ENCODE measurements around the gene ELOVL5. TPM values are rescaled to one million over a fixed set of nuclear protein-coding genes. Genes with fewer than 3 reads are reported as not detected.

ELOVL5 gene
- total and polyA plus RNA-seq, 4 donors: 22.1 to 77.8 (median 57.8) TPM

DNA sequence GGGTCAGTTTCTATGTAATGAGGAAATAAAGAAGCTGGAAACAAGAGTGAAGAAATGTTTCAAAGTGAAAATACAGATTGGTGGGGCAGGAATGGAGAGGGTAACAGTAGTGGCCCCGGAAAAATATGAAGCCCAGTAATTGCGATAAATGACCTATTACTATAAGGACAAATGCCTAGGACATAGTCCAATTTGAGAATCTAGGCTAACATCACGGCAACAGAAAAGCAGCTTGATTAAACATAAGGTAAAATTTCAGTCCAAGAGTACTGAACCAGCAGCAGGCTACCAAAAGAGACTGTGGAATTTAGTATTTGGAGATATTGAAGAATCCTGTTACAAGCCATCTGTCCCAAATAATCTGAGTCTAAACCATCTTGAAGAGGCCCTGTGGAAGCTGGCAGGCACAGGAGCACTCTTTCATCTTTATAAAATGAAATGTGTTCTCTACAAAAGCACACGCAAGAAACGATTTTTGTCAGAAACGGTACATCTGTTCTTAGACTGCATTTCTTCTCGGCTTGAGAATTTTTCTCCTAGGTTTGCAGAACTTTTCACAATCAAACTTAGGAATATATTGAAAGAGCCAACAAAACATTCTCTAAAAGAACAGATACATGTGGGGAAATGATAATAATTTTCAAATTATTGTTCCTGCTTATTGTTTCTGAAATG is 49.3 kb downstream of the ELOVL5 start:
- peaks cover 0 to 1% (median 0%) of the 10 kb centered on the region in 4 donors for H3K36me3 ChIP-seq (ENCODE audit: control insufficient read depth in 4 of 4, insufficient read depth in 3 of 4, low read depth in 1 of 4, low read length in 3 of 4)
- peak overlapping the region in 1 of 2 donors; percentile 60 for H3K9ac ChIP-seq (ENCODE audit: low read depth in 1 of 2, low read length in 2 of 2)
- no peak overlapping the region for H3K4me3 ChIP-seq (ENCODE audit: low read depth in 1 of 3, low read length in 3 of 3)
- WGBS: 50% methylated on average over 7 of the region's 7 CpGs
- H3K27ac ChIP-seq (ENCODE audit: low read depth in 1 of 2, low read length in 2 of 2): peak overlapping the region; percentile 32 to 58
- TF ChIP-seq, protein P1, sequence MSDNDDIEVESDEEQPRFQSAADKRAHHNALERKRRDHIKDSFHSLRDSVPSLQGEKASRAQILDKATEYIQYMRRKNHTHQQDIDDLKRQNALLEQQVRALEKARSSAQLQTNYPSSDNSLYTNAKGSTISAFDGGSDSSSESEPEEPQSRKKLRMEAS (IDR thresholded peaks at IDR 0.05): no peak
- TF ChIP-seq YY1 (IDR thresholded peaks at IDR 0.05): peak; percentile 27
- TF ChIP-seq, protein P2, sequence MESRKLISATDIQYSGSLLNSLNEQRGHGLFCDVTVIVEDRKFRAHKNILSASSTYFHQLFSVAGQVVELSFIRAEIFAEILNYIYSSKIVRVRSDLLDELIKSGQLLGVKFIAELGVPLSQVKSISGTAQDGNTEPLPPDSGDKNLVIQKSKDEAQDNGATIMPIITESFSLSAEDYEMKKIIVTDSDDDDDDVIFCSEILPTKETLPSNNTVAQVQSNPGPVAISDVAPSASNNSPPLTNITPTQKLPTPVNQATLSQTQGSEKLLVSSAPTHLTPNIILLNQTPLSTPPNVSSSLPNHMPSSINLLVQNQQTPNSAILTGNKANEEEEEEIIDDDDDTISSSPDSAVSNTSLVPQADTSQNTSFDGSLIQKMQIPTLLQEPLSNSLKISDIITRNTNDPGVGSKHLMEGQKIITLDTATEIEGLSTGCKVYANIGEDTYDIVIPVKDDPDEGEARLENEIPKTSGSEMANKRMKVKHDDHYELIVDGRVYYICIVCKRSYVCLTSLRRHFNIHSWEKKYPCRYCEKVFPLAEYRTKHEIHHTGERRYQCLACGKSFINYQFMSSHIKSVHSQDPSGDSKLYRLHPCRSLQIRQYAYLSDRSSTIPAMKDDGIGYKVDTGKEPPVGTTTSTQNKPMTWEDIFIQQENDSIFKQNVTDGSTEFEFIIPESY (IDR thresholded peaks at IDR 0.05): no peak
- TF ChIP-seq JUND (IDR thresholded peaks at IDR 0.05): peak in 1 of 2 donors; percentile 28
- peak; percentile 73 to 77 for TF ChIP-seq RXRA (IDR thresholded peaks at IDR 0.05)
- TF ChIP-seq FOXA2 (IDR thresholded peaks at IDR 0.05): no peak
- TF ChIP-seq HNF4G (IDR thresholded peaks at IDR 0.05): peak; percentile 62
- peak in 1 of 2 donors; percentile 15 for TF ChIP-seq RAD21 (IDR thresholded peaks at IDR 0.05)
- TF ChIP-seq SP1 (IDR thresholded peaks at IDR 0.05): peak; percentile 58
- TF ChIP-seq HNF4A (conservative IDR thresholded peaks at IDR 0.05): peak; percentile 90
- peaks cover 19 to 84% (median 80%) of the 10 kb centered on the region in 4 donors for H3K4me1 ChIP-seq (ENCODE audit: control insufficient read depth in 4 of 4, insufficient read depth in 4 of 4, low read length in 3 of 4)
- H3K9me3 ChIP-seq (ENCODE audit: control insufficient read depth in 4 of 4, low read length in 3 of 4): no peaks in the 10 kb centered on the region
- DNase-seq (ENCODE audit: low spot score): no peak
- H3K27me3 ChIP-seq (ENCODE audit: control insufficient read depth in 4 of 4, insufficient read depth in 4 of 4, low read length in 3 of 4): no peaks in the 10 kb centered on the region

DNA sequence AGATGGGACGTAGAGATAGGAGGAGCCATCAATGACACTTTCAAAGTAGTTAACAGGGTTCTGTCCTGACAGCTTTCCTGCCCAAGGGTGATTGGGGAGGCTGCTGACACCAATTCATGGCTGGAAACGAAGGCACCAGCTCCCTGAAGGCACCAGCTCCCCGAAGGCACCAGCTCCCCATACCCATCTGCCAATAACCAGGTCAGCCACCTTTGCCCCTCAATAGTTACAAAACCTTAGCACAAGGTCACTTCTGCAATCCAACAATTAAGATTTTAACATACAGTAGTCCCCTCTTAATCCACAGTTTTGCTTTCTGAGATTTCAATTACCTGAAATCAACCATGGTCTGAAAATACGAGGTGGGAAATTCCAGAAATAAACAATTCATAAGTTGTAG is 51.7 kb downstream of the ELOVL5 start:
- H3K4me1 ChIP-seq (ENCODE audit: control insufficient read depth in 4 of 4, insufficient read depth in 4 of 4, low read length in 3 of 4): peaks cover 17 to 62% (median 59%) of the 10 kb centered on the region in 4 donors
- H3K9me3 ChIP-seq (ENCODE audit: control insufficient read depth in 4 of 4, low read length in 3 of 4): no peaks in the 10 kb centered on the region
- DNase-seq (ENCODE audit: low spot score): no peak
- 45% methylated on average over 4 of the region's 4 CpGs for WGBS
- no peak overlapping the region for H3K4me3 ChIP-seq (ENCODE audit: low read depth in 1 of 3, low read length in 3 of 3)
- H3K27ac ChIP-seq (ENCODE audit: low read depth in 1 of 2, low read length in 2 of 2): peak overlapping the region; percentile 57 to 68
- no peaks in the 10 kb centered on the region for H3K27me3 ChIP-seq (ENCODE audit: control insufficient read depth in 4 of 4, insufficient read depth in 4 of 4, low read length in 3 of 4)
- TF ChIP-seq NR2F2 (IDR thresholded peaks at IDR 0.05) (no peak), EGR1 (IDR thresholded peaks at IDR 0.05; ENCODE audit: low read depth in 2 of 2) (no peak), RXRA (IDR thresholded peaks at IDR 0.05) (peak; percentile 66 to 68), HNF4A (conservative IDR thresholded peaks at IDR 0.05) (peak; percentile 40 to 49), HNF4G (IDR thresholded peaks at IDR 0.05) (no peak)
- TF ChIP-seq, protein P2 (IDR thresholded peaks at IDR 0.05): no peak
- TF ChIP-seq, protein P3, sequence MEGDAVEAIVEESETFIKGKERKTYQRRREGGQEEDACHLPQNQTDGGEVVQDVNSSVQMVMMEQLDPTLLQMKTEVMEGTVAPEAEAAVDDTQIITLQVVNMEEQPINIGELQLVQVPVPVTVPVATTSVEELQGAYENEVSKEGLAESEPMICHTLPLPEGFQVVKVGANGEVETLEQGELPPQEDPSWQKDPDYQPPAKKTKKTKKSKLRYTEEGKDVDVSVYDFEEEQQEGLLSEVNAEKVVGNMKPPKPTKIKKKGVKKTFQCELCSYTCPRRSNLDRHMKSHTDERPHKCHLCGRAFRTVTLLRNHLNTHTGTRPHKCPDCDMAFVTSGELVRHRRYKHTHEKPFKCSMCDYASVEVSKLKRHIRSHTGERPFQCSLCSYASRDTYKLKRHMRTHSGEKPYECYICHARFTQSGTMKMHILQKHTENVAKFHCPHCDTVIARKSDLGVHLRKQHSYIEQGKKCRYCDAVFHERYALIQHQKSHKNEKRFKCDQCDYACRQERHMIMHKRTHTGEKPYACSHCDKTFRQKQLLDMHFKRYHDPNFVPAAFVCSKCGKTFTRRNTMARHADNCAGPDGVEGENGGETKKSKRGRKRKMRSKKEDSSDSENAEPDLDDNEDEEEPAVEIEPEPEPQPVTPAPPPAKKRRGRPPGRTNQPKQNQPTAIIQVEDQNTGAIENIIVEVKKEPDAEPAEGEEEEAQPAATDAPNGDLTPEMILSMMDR (IDR thresholded peaks at IDR 0.05; ENCODE audit: low read depth, low read length, missing input control): no peak
- H3K9ac ChIP-seq (ENCODE audit: low read depth in 1 of 2, low read length in 2 of 2): no peak overlapping the region
- peaks cover 0 to 5% (median 4%) of the 10 kb centered on the region in 4 donors for H3K36me3 ChIP-seq (ENCODE audit: control insufficient read depth in 4 of 4, insufficient read depth in 3 of 4, low read depth in 1 of 4, low read length in 3 of 4)
